ENCODE measurements around the gene EIPR1. TPM values are rescaled to one million over a fixed set of nuclear protein-coding genes. Genes with fewer than 3 reads are reported as not detected.

EIPR1 gene
- total and polyA plus RNA-seq, 2 of the 4 experiments (the other 2 are of a cell fraction): 46.5 to 67.4 TPM

- peaks cover 5 to 11% of the 10 kb centered on the region in 2 experiments; a peak in 3 of 4 replicates for H3K79me1 ChIP-seq (ENCODE audit: low read depth in 1 of 2, low read length in 2 of 2)
- H4K91ac ChIP-seq (ENCODE audit: insufficient read depth, low read depth, low read length): no peak overlapping the region
- dilution Hi-C loops (cut with HindIII; ENCODE audit: low sequenced_read_pairs, unreplicated experiment) (no loop called here), intact Hi-C loops (cut with micrococcal nuclease) (no loop called here), in situ Hi-C loops (cut with MboI; ENCODE audit: low sequenced_read_pairs) (no loop called here)
- no peak overlapping the region for H3K23ac ChIP-seq (ENCODE audit: low read depth, low read length)
- H3K27me3 ChIP-seq (ENCODE audit: control insufficient read depth, insufficient read depth, low read length): no peaks in the 10 kb centered on the region
- no peaks in the 10 kb centered on the region for H3K9me3 ChIP-seq (ENCODE audit: control insufficient read depth, insufficient read depth, low read length)
- POLR2A ChIA-PET (ENCODE audit: unreplicated experiment): no interaction called here
- H3K18ac ChIP-seq (ENCODE audit: low read depth, low read length): no peak overlapping the region
- CTCF ChIA-PET: no interaction called here
- no peak overlapping the region for H3K9ac ChIP-seq (ENCODE audit: low read depth, low read length)
- H4K5ac ChIP-seq (ENCODE audit: low read depth, low read length): no peak overlapping the region
- H2AK5ac ChIP-seq (ENCODE audit: low read depth, low read length): no peak overlapping the region
- H3K14ac ChIP-seq (replicated peaks; ENCODE audit: low read depth, low read length): no peak overlapping the region
- H3K4ac ChIP-seq (ENCODE audit: low read depth, low read length): no peak overlapping the region
- no peak overlapping the region for H2BK120ac ChIP-seq (ENCODE audit: low read depth, low read length)
- H4K8ac ChIP-seq (ENCODE audit: low read depth in 2 of 2, low read length in 2 of 2): no peak overlapping the region
- ATAC-seq (ENCODE audit: low read depth): no peak
- TF ChIP-seq, protein P1, sequence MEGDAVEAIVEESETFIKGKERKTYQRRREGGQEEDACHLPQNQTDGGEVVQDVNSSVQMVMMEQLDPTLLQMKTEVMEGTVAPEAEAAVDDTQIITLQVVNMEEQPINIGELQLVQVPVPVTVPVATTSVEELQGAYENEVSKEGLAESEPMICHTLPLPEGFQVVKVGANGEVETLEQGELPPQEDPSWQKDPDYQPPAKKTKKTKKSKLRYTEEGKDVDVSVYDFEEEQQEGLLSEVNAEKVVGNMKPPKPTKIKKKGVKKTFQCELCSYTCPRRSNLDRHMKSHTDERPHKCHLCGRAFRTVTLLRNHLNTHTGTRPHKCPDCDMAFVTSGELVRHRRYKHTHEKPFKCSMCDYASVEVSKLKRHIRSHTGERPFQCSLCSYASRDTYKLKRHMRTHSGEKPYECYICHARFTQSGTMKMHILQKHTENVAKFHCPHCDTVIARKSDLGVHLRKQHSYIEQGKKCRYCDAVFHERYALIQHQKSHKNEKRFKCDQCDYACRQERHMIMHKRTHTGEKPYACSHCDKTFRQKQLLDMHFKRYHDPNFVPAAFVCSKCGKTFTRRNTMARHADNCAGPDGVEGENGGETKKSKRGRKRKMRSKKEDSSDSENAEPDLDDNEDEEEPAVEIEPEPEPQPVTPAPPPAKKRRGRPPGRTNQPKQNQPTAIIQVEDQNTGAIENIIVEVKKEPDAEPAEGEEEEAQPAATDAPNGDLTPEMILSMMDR (conservative IDR thresholded peaks at IDR 0.05; ENCODE audit: low read depth, low read length): no peak
- no peak for TF ChIP-seq FOS (IDR thresholded peaks at IDR 0.05; ENCODE audit: low read depth, low read length)
- no peak for TF ChIP-seq SMC3 (IDR thresholded peaks at IDR 0.05; ENCODE audit: low read depth, low read length)
- no peak for TF ChIP-seq BHLHE40 (IDR thresholded peaks at IDR 0.05; ENCODE audit: low read depth, low read length)
- no peak for TF ChIP-seq CEBPB (IDR thresholded peaks at IDR 0.05; ENCODE audit: low read depth, low read length)
- TF ChIP-seq MXI1 (IDR thresholded peaks at IDR 0.05; ENCODE audit: borderline replicate concordance, low read depth, low read length): no peak
- no peak for TF ChIP-seq MAFK (IDR thresholded peaks at IDR 0.05; ENCODE audit: low read depth, low read length)
- H2BK5ac ChIP-seq (ENCODE audit: low read depth, low read length, poor library complexity, severe bottlenecking): no peak overlapping the region
- H4K20me1 ChIP-seq (ENCODE audit: insufficient read depth, low read length): no peaks in the 10 kb centered on the region
- WGBS, 2 experiments (ENCODE audit: extremely low coverage in 2 of 2, insufficient read length in 1 of 2): 79% methylated on average over 11 of the region's 24 CpGs; no CpG with 5 or more reads in 1 of the 2 experiments
- H3K4me2 ChIP-seq (ENCODE audit: low read depth, low read length): no peak overlapping the region
- H3K4me1 ChIP-seq (ENCODE audit: control insufficient read depth, insufficient read depth, low read length): no peaks in the 10 kb centered on the region
- H2BK20ac ChIP-seq (ENCODE audit: low read depth, low read length): no peak overlapping the region
- BruUV-seq (replicated peaks): no TSS peak
- H2AFZ ChIP-seq (replicated peaks; ENCODE audit: low read length, poor library complexity): no peak overlapping the region
- H3K4me3 ChIP-seq (ENCODE audit: insufficient read depth, low read depth, low read length): no peak overlapping the region
- no peak overlapping the region for H2AK9ac ChIP-seq (replicated peaks; ENCODE audit: low read depth, low read length, poor library complexity)
- H3K9me1 ChIP-seq (ENCODE audit: insufficient read depth, low read length): peaks cover 10% of the 10 kb centered on the region
- no peak overlapping the region for H2BK15ac ChIP-seq (ENCODE audit: low read depth, low read length)
- no peak overlapping the region for H3K56ac ChIP-seq (ENCODE audit: extremely low read depth, insufficient read depth, low read length)
- H3K36me3 ChIP-seq (ENCODE audit: control insufficient read depth, insufficient read depth, low read length): peaks cover 15% of the 10 kb centered on the region
- no peak overlapping the region for H3K27ac ChIP-seq (ENCODE audit: insufficient read depth, low read length)
- DNase-seq: no peak
Measured at GRCh38 chr2:3334392-3335345, 42.9 kb downstream of the EIPR1 start.

Measured in IMR-90 (cell line).